Activated T-helper 2 cell treated with anti-CD3 and anti-CD28 coated beads, Interferon-gamma antibody, Interleukin-2, Interleukin-4, amounts not matched to agents 10 μg/mL and 5 μg/mL and 100 μg/mL, durations not matched to agents 14 hours and 24 hours and 36 hours (primary cell): Measurements from ENCODE around the gene IL1RAPL2. TPM values are rescaled to one million over a fixed set of nuclear protein-coding genes. Genes with fewer than 3 reads are reported as not detected.
"Not testable (repeated sequence)": the region's sequence is repeated elsewhere in the genome, so short reads cannot be mapped to it uniquely, and the experiment has no call there.

Experiments
- DNase-seq: peaks from one replicate; pipeline ENCODE4 v3.0.0; 2021; ENCODE audit warnings: low spot score
- H3K27ac Mint-ChIP-seq: one replicate; pipeline ENCODE4 v1.8.0; 2021; ENCODE audit warnings: mixed read lengths
- H3K27me3 Mint-ChIP-seq: one replicate; pipeline ENCODE4 v1.8.0; 2021; ENCODE audit warnings: low read depth, mixed read lengths
- H3K36me3 Mint-ChIP-seq: one replicate; pipeline ENCODE4 v1.8.0; 2021; ENCODE audit warnings: low read depth, mixed read lengths
- H3K4me1 Mint-ChIP-seq: one replicate; pipeline ENCODE4 v1.8.0; 2021; ENCODE audit warnings: low read depth, mixed read lengths
- H3K4me3 Mint-ChIP-seq: one replicate; pipeline ENCODE4 v1.8.0; 2021; ENCODE audit warnings: low read depth, mild to moderate bottlenecking, moderate library complexity, mixed read lengths
- H3K9me3 Mint-ChIP-seq: one replicate; pipeline ENCODE4 v1.8.0; 2021; ENCODE audit warnings: mixed read lengths
- intact Hi-C: fragments of 100-400 bp; cut with micrococcal nuclease; formaldehyde crosslinking; loops from one replicate; pipeline ENCODE4 v1.15.1; 2023
- total RNA-seq: library from RNA; stranded (reverse); gene quantifications from 2 replicates; pipeline ENCODE4 v1.2.3, GENCODE V29; 2022

IL1RAPL2 gene
- total RNA-seq, 1 donor from 2014 or later: not detected

- H3K9me3 Mint-ChIP-seq: no peaks in the 10 kb centered on the region
- no peaks in the 10 kb centered on the region for H3K4me1 Mint-ChIP-seq
- no peak overlapping the region for H3K4me3 Mint-ChIP-seq
- no peak for DNase-seq
- intact Hi-C loops: no loop called here
- H3K36me3 Mint-ChIP-seq: no peaks in the 10 kb centered on the region
- H3K27ac Mint-ChIP-seq: no peak overlapping the region
- H3K27me3 Mint-ChIP-seq: no peaks in the 10 kb centered on the region
Observed at GRCh38 chrX:105189093-105189492, 623.1 kb downstream of the IL1RAPL2 start.

- no peak overlapping the region for H3K27ac Mint-ChIP-seq
- no peaks in the 10 kb centered on the region for H3K36me3 Mint-ChIP-seq
- DNase-seq: no peak
- H3K4me1 Mint-ChIP-seq: no peaks in the 10 kb centered on the region
- intact Hi-C loops: no loop called here
- H3K4me3 Mint-ChIP-seq: no peak overlapping the region
- H3K27me3 Mint-ChIP-seq: no peaks in the 10 kb centered on the region
- no peaks in the 10 kb centered on the region for H3K9me3 Mint-ChIP-seq
Observed at GRCh38 chrX:105190252-105190853, 624.4 kb downstream of the IL1RAPL2 start.

GRCh38 chrX:105191878-105192277, 625.9 kb downstream of the IL1RAPL2 start:
- Mint-ChIP-seq H3K36me3 (no peaks in the 10 kb centered on the region), H3K4me3 (no peak overlapping the region), H3K4me1 (no peaks in the 10 kb centered on the region), H3K9me3 (no peaks in the 10 kb centered on the region), H3K27me3 (no peaks in the 10 kb centered on the region), H3K27ac (no peak overlapping the region)
- DNase-seq: no peak
- intact Hi-C loops: no loop called here

GRCh38 chrX:105209406-105209805, 643.4 kb downstream of the IL1RAPL2 start:
- no peaks in the 10 kb centered on the region for H3K4me1 Mint-ChIP-seq
- H3K36me3 Mint-ChIP-seq: no peaks in the 10 kb centered on the region
- H3K9me3 Mint-ChIP-seq: no peaks in the 10 kb centered on the region
- no peak for DNase-seq
- no peak overlapping the region for H3K27ac Mint-ChIP-seq
- no peak overlapping the region for H3K4me3 Mint-ChIP-seq
- H3K27me3 Mint-ChIP-seq: no peaks in the 10 kb centered on the region
- intact Hi-C loops: no loop called here

- Mint-ChIP-seq H3K27me3 (no peaks in the 10 kb centered on the region), H3K4me3 (no peak overlapping the region), H3K9me3 (no peaks in the 10 kb centered on the region), H3K4me1 (no peaks in the 10 kb centered on the region), H3K27ac (no peak overlapping the region), H3K36me3 (no peaks in the 10 kb centered on the region)
- DNase-seq: no peak
- intact Hi-C loops: no loop called here
Observed at GRCh38 chrX:105210258-105210657, 644.3 kb downstream of the IL1RAPL2 start.

- intact Hi-C loops: no loop called here
- H3K27ac Mint-ChIP-seq: no peak overlapping the region
- H3K36me3 Mint-ChIP-seq: no peaks in the 10 kb centered on the region
- H3K4me1 Mint-ChIP-seq: no peaks in the 10 kb centered on the region
- H3K27me3 Mint-ChIP-seq: no peaks in the 10 kb centered on the region
- DNase-seq: no peak
- no peak overlapping the region for H3K4me3 Mint-ChIP-seq
- peaks cover 2% of the 10 kb centered on the region for H3K9me3 Mint-ChIP-seq
Observed at GRCh38 chrX:105211066-105211575, 645.1 kb downstream of the IL1RAPL2 start.

GRCh38 chrX:105219454-105220401, 653.7 kb downstream of the IL1RAPL2 start:
- Mint-ChIP-seq H3K27me3 (no peaks in the 10 kb centered on the region), H3K4me3 (no peak overlapping the region), H3K36me3 (no peaks in the 10 kb centered on the region), H3K9me3 (peaks cover 4% of the 10 kb centered on the region), H3K4me1 (no peaks in the 10 kb centered on the region), H3K27ac (no peak overlapping the region)
- intact Hi-C loops: no loop called here
- DNase-seq: no peak

GRCh38 chrX:105220636-105221035, 654.6 kb downstream of the IL1RAPL2 start, which contains the start of gene TEX13A:
TSS of gene TEX13A (minus strand) at chrX:105220694. CDS start at chrX:105220397, 297 bp downstream.
- intact Hi-C loops: no loop called here
- no peak within 1 kb of the TSS for H3K4me3 Mint-ChIP-seq

GRCh38 chrX:105221374-105221773, 655.4 kb downstream of the IL1RAPL2 start:
- no peak for DNase-seq
- Mint-ChIP-seq H3K27me3 (no peaks in the 10 kb centered on the region), H3K27ac (no peak overlapping the region), H3K36me3 (no peaks in the 10 kb centered on the region), H3K4me3 (no peak overlapping the region), H3K9me3 (no peaks in the 10 kb centered on the region), H3K4me1 (no peaks in the 10 kb centered on the region)
- intact Hi-C loops: no loop called here

More at GRCh38 chrX:105220636-105221035, 654.6 kb downstream of the IL1RAPL2 start, which contains the start of gene TEX13A:
- Mint-ChIP-seq H3K9me3 (peaks cover 4% of the 10 kb centered on the region), H3K4me1 (no peaks in the 10 kb centered on the region), H3K36me3 (no peaks in the 10 kb centered on the region), H3K27me3 (no peaks in the 10 kb centered on the region), H3K27ac (no peak within 1 kb of the TSS)
- DNase-seq: no peak

- intact Hi-C loops: no loop called here
- H3K4me1 Mint-ChIP-seq: no peaks in the 10 kb centered on the region
- no peaks in the 10 kb centered on the region for H3K36me3 Mint-ChIP-seq
- DNase-seq: no peak
- H3K9me3 Mint-ChIP-seq: no peaks in the 10 kb centered on the region
- H3K4me3 Mint-ChIP-seq: no peak overlapping the region
- H3K27me3 Mint-ChIP-seq: no peaks in the 10 kb centered on the region
- H3K27ac Mint-ChIP-seq: no peak overlapping the region
Observed at GRCh38 chrX:105226499-105226898, 660.5 kb downstream of the IL1RAPL2 start.

GRCh38 chrX:105228602-105229001, 662.6 kb downstream of the IL1RAPL2 start:
- no peaks in the 10 kb centered on the region for H3K27me3 Mint-ChIP-seq
- H3K4me1 Mint-ChIP-seq: no peaks in the 10 kb centered on the region
- H3K27ac Mint-ChIP-seq: no peak overlapping the region
- no peaks in the 10 kb centered on the region for H3K36me3 Mint-ChIP-seq
- no peaks in the 10 kb centered on the region for H3K9me3 Mint-ChIP-seq
- intact Hi-C loops: no loop called here
- DNase-seq: no peak
- no peak overlapping the region for H3K4me3 Mint-ChIP-seq

- no peak for DNase-seq
- H3K36me3 Mint-ChIP-seq: no peaks in the 10 kb centered on the region
- no peaks in the 10 kb centered on the region for H3K27me3 Mint-ChIP-seq
- H3K4me1 Mint-ChIP-seq: no peaks in the 10 kb centered on the region
- H3K9me3 Mint-ChIP-seq: no peaks in the 10 kb centered on the region
- no peak overlapping the region for H3K4me3 Mint-ChIP-seq
- H3K27ac Mint-ChIP-seq: no peak overlapping the region
- intact Hi-C loops: no loop called here
Observed at GRCh38 chrX:105229146-105229545, 663.1 kb downstream of the IL1RAPL2 start.

GRCh38 chrX:105237407-105237806, 671.4 kb downstream of the IL1RAPL2 start:
- H3K4me3 Mint-ChIP-seq, H3K4me1 Mint-ChIP-seq, H3K27ac Mint-ChIP-seq, H3K27me3 Mint-ChIP-seq, H3K9me3 Mint-ChIP-seq, DNase-seq, H3K36me3 Mint-ChIP-seq, intact Hi-C loops: not testable (repeated sequence)
